ENCODE measurements around the gene CELF4. TPM values are rescaled to one million over a fixed set of nuclear protein-coding genes. Genes with fewer than 3 reads are reported as not detected.

The CELF4 gene
- polyA plus RNA-seq, 1 donor (not counting 4 experiments of a cell fraction or from before 2014, with no cell fraction given), result not detected

DNA sequence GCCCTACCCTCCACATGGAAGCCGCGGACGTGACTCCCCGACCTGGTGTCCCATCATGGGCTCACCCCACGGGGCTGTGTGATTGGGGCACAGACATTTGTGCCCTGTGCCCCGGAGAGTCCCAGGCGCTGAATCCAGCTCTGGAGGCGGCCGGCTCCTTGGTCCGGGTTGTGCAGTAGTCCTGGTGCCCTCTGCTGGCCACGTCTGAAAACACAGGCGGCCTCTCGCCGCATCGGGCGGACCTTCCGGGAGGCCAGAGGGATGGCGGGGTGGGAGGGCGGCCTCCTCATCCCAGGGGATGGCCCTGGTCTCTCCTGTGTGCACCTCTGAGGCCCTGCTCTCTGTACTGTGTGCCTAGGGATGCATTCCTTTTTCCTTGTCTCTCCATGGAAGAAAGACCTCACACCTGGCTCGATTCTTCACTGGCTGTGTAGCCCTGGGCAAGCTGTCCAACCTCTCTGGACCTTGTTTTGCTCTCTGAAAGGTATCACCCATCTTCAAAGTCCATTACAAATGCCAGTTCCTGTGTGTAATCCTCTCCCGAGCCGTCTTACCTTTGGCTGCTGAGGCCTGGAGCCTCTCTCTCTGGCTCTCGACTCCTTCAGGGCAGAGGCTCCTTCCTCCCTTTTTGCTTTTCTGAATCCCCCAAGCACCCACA, 27.6 kb downstream of the CELF4 start:
- no peaks in the 10 kb centered on the region for H3K9me1 ChIP-seq (ENCODE audit: control insufficient read depth, extremely low read depth, insufficient read depth, low read length)
- FAIRE-seq (peak; percentile 26), DNase-seq (ENCODE audit: low read depth, low spot score) (no peak)
- no peak overlapping the region for H2AFZ ChIP-seq (ENCODE audit: control insufficient read depth, low read length)
- no peaks in the 10 kb centered on the region for H3K4me1 ChIP-seq (ENCODE audit: control insufficient read depth, extremely low read depth, insufficient read depth, low read length)
- H3K9ac ChIP-seq (ENCODE audit: control insufficient read depth, extremely low read depth, insufficient read depth, low read length), result no peak overlapping the region
- H3K9me3 ChIP-seq (ENCODE audit: control insufficient read depth, low read depth, low read length), result no peaks in the 10 kb centered on the region
- no peak overlapping the region for H3K4me2 ChIP-seq (ENCODE audit: control insufficient read depth, extremely low read depth, insufficient read depth, low read depth, low read length)
- no peaks in the 10 kb centered on the region for H3K36me3 ChIP-seq (ENCODE audit: control insufficient read depth in 2 of 2, extremely low read depth in 1 of 2, insufficient read depth in 2 of 2, low read length in 2 of 2)
- peaks cover 2% of the 10 kb centered on the region for H4K20me1 ChIP-seq (ENCODE audit: control insufficient read depth, extremely low read depth, insufficient read depth, low read length)
- TF ChIP-seq, protein P1, sequence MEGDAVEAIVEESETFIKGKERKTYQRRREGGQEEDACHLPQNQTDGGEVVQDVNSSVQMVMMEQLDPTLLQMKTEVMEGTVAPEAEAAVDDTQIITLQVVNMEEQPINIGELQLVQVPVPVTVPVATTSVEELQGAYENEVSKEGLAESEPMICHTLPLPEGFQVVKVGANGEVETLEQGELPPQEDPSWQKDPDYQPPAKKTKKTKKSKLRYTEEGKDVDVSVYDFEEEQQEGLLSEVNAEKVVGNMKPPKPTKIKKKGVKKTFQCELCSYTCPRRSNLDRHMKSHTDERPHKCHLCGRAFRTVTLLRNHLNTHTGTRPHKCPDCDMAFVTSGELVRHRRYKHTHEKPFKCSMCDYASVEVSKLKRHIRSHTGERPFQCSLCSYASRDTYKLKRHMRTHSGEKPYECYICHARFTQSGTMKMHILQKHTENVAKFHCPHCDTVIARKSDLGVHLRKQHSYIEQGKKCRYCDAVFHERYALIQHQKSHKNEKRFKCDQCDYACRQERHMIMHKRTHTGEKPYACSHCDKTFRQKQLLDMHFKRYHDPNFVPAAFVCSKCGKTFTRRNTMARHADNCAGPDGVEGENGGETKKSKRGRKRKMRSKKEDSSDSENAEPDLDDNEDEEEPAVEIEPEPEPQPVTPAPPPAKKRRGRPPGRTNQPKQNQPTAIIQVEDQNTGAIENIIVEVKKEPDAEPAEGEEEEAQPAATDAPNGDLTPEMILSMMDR (optimal IDR thresholded peaks at IDR 0.05 in 1 of 3, IDR thresholded peaks at IDR 0.05 in 1 of 3, conservative IDR thresholded peaks at IDR 0.05 in 1 of 3; ENCODE audit: extremely low read depth in 1 of 3, insufficient read depth in 2 of 3, low read length in 3 of 3), result peak; percentile 64 to 93 (median 89)
- TF ChIP-seq EZH2 (IDR thresholded peaks at IDR 0.05; ENCODE audit: low read length), result peak; percentile 82
- peaks cover 42% of the 10 kb centered on the region for H3K27me3 ChIP-seq (ENCODE audit: control insufficient read depth, extremely low read depth, insufficient read depth, low read length)
- H3K79me2 ChIP-seq (ENCODE audit: control insufficient read depth, insufficient read depth, low read length), result no peaks in the 10 kb centered on the region
- H3K27ac ChIP-seq (ENCODE audit: control insufficient read depth, insufficient read depth, low read length), result no peak overlapping the region
- dilution Hi-C loops (cut with MboI; ENCODE audit: extremely low pct_ligation_motif_present, low sequenced_read_pairs), result no loop called here
- no peak overlapping the region for H3K4me3 ChIP-seq (ENCODE audit: control insufficient read depth in 2 of 3, extremely low read depth in 1 of 3, insufficient read depth in 2 of 3, low read depth in 1 of 3, low read length in 3 of 3)

DNA sequence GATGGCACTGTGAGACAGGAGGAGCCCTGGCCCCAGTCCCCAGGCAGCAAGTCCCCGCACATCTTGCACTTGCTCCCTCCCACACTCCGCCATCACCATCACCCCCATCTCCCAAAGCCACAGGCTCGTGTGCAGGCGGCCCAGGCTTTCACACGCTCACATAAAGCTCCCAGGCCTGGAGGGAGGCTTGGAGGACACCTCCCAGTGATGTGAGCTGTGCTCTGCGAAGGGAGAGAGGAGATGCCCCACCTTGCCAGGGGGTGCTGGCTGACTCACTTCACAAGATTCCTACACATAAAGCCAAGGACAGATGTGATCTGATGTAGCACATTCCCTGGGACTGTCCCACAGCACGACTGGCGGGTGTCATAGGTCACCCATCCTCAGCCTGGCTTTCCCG, 28.9 kb downstream of the CELF4 start:
- H3K36me3 ChIP-seq (ENCODE audit: control insufficient read depth in 2 of 2, extremely low read depth in 1 of 2, insufficient read depth in 2 of 2, low read length in 2 of 2), result no peaks in the 10 kb centered on the region
- dilution Hi-C loops (cut with MboI; ENCODE audit: extremely low pct_ligation_motif_present, low sequenced_read_pairs), result no loop called here
- DNase-seq (ENCODE audit: low read depth, low spot score) (no peak), FAIRE-seq (no peak)
- H3K9me3 ChIP-seq (ENCODE audit: control insufficient read depth, low read depth, low read length), result no peaks in the 10 kb centered on the region
- H3K4me3 ChIP-seq (ENCODE audit: control insufficient read depth in 2 of 3, extremely low read depth in 1 of 3, insufficient read depth in 2 of 3, low read depth in 1 of 3, low read length in 3 of 3), result no peak overlapping the region
- no peaks in the 10 kb centered on the region for H3K4me1 ChIP-seq (ENCODE audit: control insufficient read depth, extremely low read depth, insufficient read depth, low read length)
- peaks cover 44% of the 10 kb centered on the region for H3K27me3 ChIP-seq (ENCODE audit: control insufficient read depth, extremely low read depth, insufficient read depth, low read length)
- H4K20me1 ChIP-seq (ENCODE audit: control insufficient read depth, extremely low read depth, insufficient read depth, low read length), result peaks cover 2% of the 10 kb centered on the region
- H3K9me1 ChIP-seq (ENCODE audit: control insufficient read depth, extremely low read depth, insufficient read depth, low read length), result no peaks in the 10 kb centered on the region
- H3K4me2 ChIP-seq (ENCODE audit: control insufficient read depth, extremely low read depth, insufficient read depth, low read depth, low read length), result no peak overlapping the region
- H3K9ac ChIP-seq (ENCODE audit: control insufficient read depth, extremely low read depth, insufficient read depth, low read length), result no peak overlapping the region
- no peak overlapping the region for H2AFZ ChIP-seq (ENCODE audit: control insufficient read depth, low read length)
- no peaks in the 10 kb centered on the region for H3K79me2 ChIP-seq (ENCODE audit: control insufficient read depth, insufficient read depth, low read length)
- TF ChIP-seq EZH2 (IDR thresholded peaks at IDR 0.05; ENCODE audit: low read length), result no peak
- TF ChIP-seq, protein P1 (optimal IDR thresholded peaks at IDR 0.05 in 1 of 3, IDR thresholded peaks at IDR 0.05 in 1 of 3, conservative IDR thresholded peaks at IDR 0.05 in 1 of 3; ENCODE audit: extremely low read depth in 1 of 3, insufficient read depth in 2 of 3, low read length in 3 of 3), result no peak
- no peak overlapping the region for H3K27ac ChIP-seq (ENCODE audit: control insufficient read depth, insufficient read depth, low read length)

All from keratinocyte (primary cell).